ENCODE measurements around the gene ABCB8.

The ABCB8 gene

GRCh38 chr7:151028131-151028947, at the start of gene ABCB8:
ABCB8 (plus strand) TSS chr7:151028450; CDS start chr7:151028516, 66 bp downstream.
- in situ Hi-C loops (cut with MboI; ENCODE audit: low sequenced_read_pairs): no loop called here

- in situ Hi-C loops (cut with MboI; ENCODE audit: low sequenced_read_pairs): loop anchor here (10.0 kb wide), 1 partner anchor 205 kb away; no protein-coding TSS in a partner anchor
These were observed 48.4 kb upstream of the ABCB8 start for GRCh38 chr7:150979713-150980390.

- in situ Hi-C loops (cut with MboI; ENCODE audit: low sequenced_read_pairs): loop anchor here (10.0 kb wide), 1 partner anchor 206 kb away; no protein-coding TSS in a partner anchor
These were observed 47.6 kb upstream of the ABCB8 start for GRCh38 chr7:150980663-150981062.

- in situ Hi-C loops (cut with MboI; ENCODE audit: low sequenced_read_pairs): loop anchor here (10.0 kb wide), 1 partner anchor 207 kb away; no protein-coding TSS in a partner anchor
These were observed 46.6 kb upstream of the ABCB8 start for GRCh38 chr7:150981644-150982043.

GRCh38 chr7:150982351-150982750, 45.9 kb upstream of the ABCB8 start:
- in situ Hi-C loops (cut with MboI; ENCODE audit: low sequenced_read_pairs): loop anchor here (10.0 kb wide), 1 partner anchor 208 kb away; no protein-coding TSS in a partner anchor

GRCh38 chr7:150983893-150984368, 44.3 kb upstream of the ABCB8 start:
- in situ Hi-C loops (cut with MboI; ENCODE audit: low sequenced_read_pairs): loop anchor here (10.0 kb wide), 1 partner anchor 209 kb away; no protein-coding TSS in a partner anchor

GRCh38 chr7:150986099-150986512, 42.1 kb upstream of the ABCB8 start:
- in situ Hi-C loops (cut with MboI; ENCODE audit: low sequenced_read_pairs): loop anchor here (10.0 kb wide), 1 partner anchor 211 kb away; no protein-coding TSS in a partner anchor

- in situ Hi-C loops (cut with MboI; ENCODE audit: low sequenced_read_pairs): loop anchor here (10.0 kb wide), 1 partner anchor 212 kb away; no protein-coding TSS in a partner anchor
These were observed 41.7 kb upstream of the ABCB8 start for GRCh38 chr7:150986556-150986955.

- in situ Hi-C loops (cut with MboI; ENCODE audit: low sequenced_read_pairs): loop anchor here (10.0 kb wide), 1 partner anchor 214 kb away; no protein-coding TSS in a partner anchor
These were observed 39.7 kb upstream of the ABCB8 start for GRCh38 chr7:150988230-150989226.

- in situ Hi-C loops (cut with MboI; ENCODE audit: low sequenced_read_pairs): loop anchor here (10.0 kb wide), 1 partner anchor 215 kb away; no protein-coding TSS in a partner anchor
These were observed 38.8 kb upstream of the ABCB8 start for GRCh38 chr7:150989456-150989855.

- in situ Hi-C loops (cut with MboI; ENCODE audit: low sequenced_read_pairs): no loop called here
These were observed 37.6 kb upstream of the ABCB8 start, which contains the start of gene NOS3 for GRCh38 chr7:150990416-150991186. NOS3 (plus strand) TSS chr7:150991017; CDS start chr7:150993804, 2,787 bp downstream.

GRCh38 chr7:150992051-150992640, 36.1 kb upstream of the ABCB8 start:
- in situ Hi-C loops (cut with MboI; ENCODE audit: low sequenced_read_pairs): no loop called here

- in situ Hi-C loops (cut with MboI; ENCODE audit: low sequenced_read_pairs): no loop called here
These were observed 35.4 kb upstream of the ABCB8 start for GRCh38 chr7:150992833-150993302.

- in situ Hi-C loops (cut with MboI; ENCODE audit: low sequenced_read_pairs): no loop called here
These were observed 34.7 kb upstream of the ABCB8 start for GRCh38 chr7:150993511-150993910.

- in situ Hi-C loops (cut with MboI; ENCODE audit: low sequenced_read_pairs): no loop called here
These were observed 34.0 kb upstream of the ABCB8 start for GRCh38 chr7:150994141-150994837.

GRCh38 chr7:150994838-150995510, 33.3 kb upstream of the ABCB8 start:
- in situ Hi-C loops (cut with MboI; ENCODE audit: low sequenced_read_pairs): no loop called here

- in situ Hi-C loops (cut with MboI; ENCODE audit: low sequenced_read_pairs): no loop called here
These were observed 31.7 kb upstream of the ABCB8 start for GRCh38 chr7:150996376-150997074.

All from HL-60/S4 treated with retinoic acid at 250 ng/mL for 4 days and 3 days (cell line).